ENCODE results near the gene FYB1.

Gene FYB1

GRCh38 chr5:39175273-39175955 lies 43.9 kb downstream of the FYB1 start:
- Mint-ChIP-seq H3K27me3 (no peaks in the 10 kb centered on the region), H3K27ac (peak overlapping the region; percentile 94), H3K36me3 (ENCODE audit: low read depth) (peaks cover 16% of the 10 kb centered on the region), H3K4me3 (peak overlapping the region; percentile 73), H3K9me3 (no peaks in the 10 kb centered on the region), H3K4me1 (peaks cover 91% of the 10 kb centered on the region)
- peak; percentile 84 for ATAC-seq
- DNase-seq: no peak

- Mint-ChIP-seq H3K9me3 (no peaks in the 10 kb centered on the region), H3K27me3 (no peaks in the 10 kb centered on the region), H3K27ac (peak overlapping the region; percentile 94), H3K4me1 (peaks cover 90% of the 10 kb centered on the region), H3K4me3 (no peak overlapping the region), H3K36me3 (ENCODE audit: low read depth) (peaks cover 25% of the 10 kb centered on the region)
- DNase-seq (no peak), ATAC-seq (no peak)
Observed at GRCh38 chr5:39173069-39173468, 46.3 kb downstream of the FYB1 start.

GRCh38 chr5:39172593-39172992 lies 46.8 kb downstream of the FYB1 start:
- H3K36me3 Mint-ChIP-seq (ENCODE audit: low read depth): peaks cover 25% of the 10 kb centered on the region
- H3K27me3 Mint-ChIP-seq: no peaks in the 10 kb centered on the region
- no peak overlapping the region for H3K4me3 Mint-ChIP-seq
- no peak for ATAC-seq
- H3K4me1 Mint-ChIP-seq: peaks cover 90% of the 10 kb centered on the region
- no peak for DNase-seq
- no peaks in the 10 kb centered on the region for H3K9me3 Mint-ChIP-seq
- H3K27ac Mint-ChIP-seq: peak overlapping the region; percentile 94

- DNase-seq (no peak), ATAC-seq (no peak)
- peaks cover 25% of the 10 kb centered on the region for H3K36me3 Mint-ChIP-seq (ENCODE audit: low read depth)
- H3K9me3 Mint-ChIP-seq: no peaks in the 10 kb centered on the region
- H3K4me3 Mint-ChIP-seq: no peak overlapping the region
- H3K27me3 Mint-ChIP-seq: no peaks in the 10 kb centered on the region
- H3K4me1 Mint-ChIP-seq: peaks cover 89% of the 10 kb centered on the region
- peak overlapping the region; percentile 74 for H3K27ac Mint-ChIP-seq
Observed at GRCh38 chr5:39171647-39172046, 47.7 kb downstream of the FYB1 start.

GRCh38 chr5:39169081-39169480 lies 50.3 kb downstream of the FYB1 start:
- DNase-seq (no peak), ATAC-seq (no peak)
- Mint-ChIP-seq H3K9me3 (peaks cover 6% of the 10 kb centered on the region), H3K4me1 (peaks cover 90% of the 10 kb centered on the region), H3K27ac (peak overlapping the region; percentile 92), H3K36me3 (ENCODE audit: low read depth) (peaks cover 29% of the 10 kb centered on the region), H3K4me3 (no peak overlapping the region), H3K27me3 (no peaks in the 10 kb centered on the region)

- DNase-seq (no peak), ATAC-seq (no peak)
- Mint-ChIP-seq H3K27me3 (no peaks in the 10 kb centered on the region), H3K36me3 (ENCODE audit: low read depth) (peaks cover 22% of the 10 kb centered on the region), H3K27ac (peak overlapping the region; percentile 85), H3K4me1 (peaks cover 90% of the 10 kb centered on the region), H3K9me3 (peaks cover 6% of the 10 kb centered on the region), H3K4me3 (peak overlapping the region; percentile 55)
Observed at GRCh38 chr5:39167972-39168342, 51.4 kb downstream of the FYB1 start.

- Mint-ChIP-seq H3K27ac (peak overlapping the region; percentile 85), H3K4me1 (peaks cover 89% of the 10 kb centered on the region), H3K27me3 (no peaks in the 10 kb centered on the region), H3K36me3 (ENCODE audit: low read depth) (peaks cover 16% of the 10 kb centered on the region), H3K9me3 (peaks cover 6% of the 10 kb centered on the region), H3K4me3 (peak overlapping the region; percentile 55)
- ATAC-seq (no peak), DNase-seq (no peak)
Observed at GRCh38 chr5:39167141-39167971, 52.0 kb downstream of the FYB1 start.

GRCh38 chr5:39164529-39165402 lies 54.6 kb downstream of the FYB1 start:
- peak overlapping the region; percentile 69 for H3K4me3 Mint-ChIP-seq
- H3K36me3 Mint-ChIP-seq (ENCODE audit: low read depth): peaks cover 13% of the 10 kb centered on the region
- H3K9me3 Mint-ChIP-seq: peaks cover 6% of the 10 kb centered on the region
- peaks cover 93% of the 10 kb centered on the region for H3K4me1 Mint-ChIP-seq
- DNase-seq (no peak), ATAC-seq (peak; percentile 96)
- no peaks in the 10 kb centered on the region for H3K27me3 Mint-ChIP-seq
- H3K27ac Mint-ChIP-seq: peak overlapping the region; percentile 97

GRCh38 chr5:39164016-39164415 lies 55.3 kb downstream of the FYB1 start:
- H3K4me3 Mint-ChIP-seq: peak overlapping the region; percentile 69
- no peaks in the 10 kb centered on the region for H3K27me3 Mint-ChIP-seq
- peaks cover 93% of the 10 kb centered on the region for H3K4me1 Mint-ChIP-seq
- DNase-seq (peak; percentile 54), ATAC-seq (peak; percentile 51)
- peaks cover 6% of the 10 kb centered on the region for H3K9me3 Mint-ChIP-seq
- H3K27ac Mint-ChIP-seq: peak overlapping the region; percentile 97
- peaks cover 6% of the 10 kb centered on the region for H3K36me3 Mint-ChIP-seq (ENCODE audit: low read depth)

GRCh38 chr5:39161578-39161977 lies 57.8 kb downstream of the FYB1 start:
- DNase-seq (no peak), ATAC-seq (no peak)
- no peaks in the 10 kb centered on the region for H3K27me3 Mint-ChIP-seq
- peaks cover 7% of the 10 kb centered on the region for H3K36me3 Mint-ChIP-seq (ENCODE audit: low read depth)
- H3K4me3 Mint-ChIP-seq: peak overlapping the region; percentile 21
- peaks cover 6% of the 10 kb centered on the region for H3K9me3 Mint-ChIP-seq
- peak overlapping the region; percentile 77 for H3K27ac Mint-ChIP-seq
- H3K4me1 Mint-ChIP-seq: peaks cover 94% of the 10 kb centered on the region

GRCh38 chr5:39160576-39161213 lies 58.7 kb downstream of the FYB1 start:
- Mint-ChIP-seq H3K9me3 (peaks cover 6% of the 10 kb centered on the region), H3K4me1 (peaks cover 94% of the 10 kb centered on the region), H3K4me3 (no peak overlapping the region), H3K27me3 (no peaks in the 10 kb centered on the region), H3K36me3 (ENCODE audit: low read depth) (peaks cover 4% of the 10 kb centered on the region), H3K27ac (peak overlapping the region; percentile 7)
- ATAC-seq (no peak), DNase-seq (no peak)

- peaks cover 2% of the 10 kb centered on the region for H3K36me3 Mint-ChIP-seq (ENCODE audit: low read depth)
- peaks cover 94% of the 10 kb centered on the region for H3K4me1 Mint-ChIP-seq
- H3K27me3 Mint-ChIP-seq: no peaks in the 10 kb centered on the region
- no peak overlapping the region for H3K4me3 Mint-ChIP-seq
- peak overlapping the region; percentile 69 for H3K27ac Mint-ChIP-seq
- peaks cover under 1% of the 10 kb centered on the region for H3K9me3 Mint-ChIP-seq
- ATAC-seq (no peak), DNase-seq (no peak)
Observed at GRCh38 chr5:39159811-39160490, 59.4 kb downstream of the FYB1 start.

- no peak for DNase-seq
- Mint-ChIP-seq H3K27me3 (no peaks in the 10 kb centered on the region), H3K4me3 (no peak overlapping the region), H3K9me3 (no peaks in the 10 kb centered on the region), H3K4me1 (peaks cover 90% of the 10 kb centered on the region), H3K36me3 (ENCODE audit: low read depth) (peaks cover 2% of the 10 kb centered on the region), H3K27ac (peak overlapping the region; percentile 69)
- no peak for ATAC-seq
Observed at GRCh38 chr5:39158786-39159185, 60.6 kb downstream of the FYB1 start.
